COLO668 (cell line): ENCODE data around the gene IMPA2.
A peak's percentile ranks its signal among the peaks of the same experiment; 100 is the strongest.
"Not testable (repeated sequence)": the region's sequence is repeated elsewhere in the genome, so short reads cannot be mapped to it uniquely, and the experiment has no call there.

Source experiments
- DNase-seq: peaks from one replicate; lab custom pipeline; 2025; ENCODE audit not compliant: unreplicated experiment; lab: John Stamatoyannopoulos, UW

Gene IMPA2

DNA sequence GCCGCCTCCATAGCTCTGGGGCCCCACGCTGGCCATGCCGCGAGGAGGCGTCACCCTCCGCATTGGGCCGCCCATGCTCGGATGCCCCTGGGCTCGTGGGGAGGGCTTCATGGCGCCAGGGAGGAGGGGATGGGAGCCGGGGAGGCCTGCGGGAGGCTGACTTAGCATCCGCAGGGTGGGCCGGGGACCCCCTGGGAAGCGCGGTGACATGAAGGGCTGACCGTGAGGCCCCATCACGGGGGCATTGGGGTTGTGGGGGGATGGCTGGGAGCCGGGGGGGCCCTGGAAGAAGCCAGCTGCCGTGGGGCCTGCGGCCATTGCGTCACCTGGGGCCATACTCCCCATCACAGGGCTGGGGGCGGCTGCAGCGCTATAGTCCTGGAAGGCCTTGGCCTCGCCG lies 86.4 kb downstream of the IMPA2 start:
- DNase-seq = no peak

- not testable (repeated sequence) for DNase-seq
These were observed 87.1 kb downstream of the IMPA2 start for GRCh38 chr18:12068316-12068949.

GRCh38 chr18:12068950-12069320 lies 87.6 kb downstream of the IMPA2 start:
- DNase-seq = no peak

DNA sequence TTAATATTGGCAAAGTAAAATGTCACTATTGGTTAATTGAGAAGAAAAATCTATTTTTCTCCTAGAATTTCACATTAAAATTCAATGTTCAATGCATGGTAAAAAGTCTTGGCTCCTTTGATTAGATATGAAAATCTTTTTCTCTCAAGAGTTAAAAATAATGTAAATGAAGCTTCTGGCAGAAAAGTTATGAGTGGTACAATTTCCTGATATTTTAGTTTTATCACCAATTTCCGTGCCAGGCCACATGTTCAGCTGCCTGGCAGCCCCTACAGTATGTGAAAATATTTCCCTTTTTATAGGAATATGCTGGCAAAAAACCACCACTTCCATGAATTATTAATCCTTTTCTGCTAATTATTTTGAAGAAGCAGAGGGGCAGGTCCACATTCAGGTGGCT lies 89.8 kb downstream of the IMPA2 start:
- not testable (repeated sequence) for DNase-seq

DNA sequence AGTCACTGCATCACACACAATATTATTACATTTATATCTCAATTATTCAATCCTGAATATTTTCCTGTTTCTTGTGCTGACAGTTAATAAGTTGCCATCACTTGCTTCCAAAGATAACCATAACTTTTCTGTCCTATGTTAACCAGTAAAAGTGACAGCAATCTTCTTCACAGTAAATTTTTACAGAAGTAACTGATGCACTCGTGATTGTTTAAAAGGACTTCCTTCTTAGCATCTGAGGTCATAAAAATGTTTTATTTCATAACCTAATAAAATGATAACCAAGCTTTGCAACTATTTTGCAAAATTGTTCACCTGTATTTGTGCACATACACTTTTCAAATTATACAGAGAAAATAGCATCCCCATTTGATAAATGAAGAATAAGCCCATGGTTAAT lies 91.7 kb downstream of the IMPA2 start:
- no peak for DNase-seq

DNA sequence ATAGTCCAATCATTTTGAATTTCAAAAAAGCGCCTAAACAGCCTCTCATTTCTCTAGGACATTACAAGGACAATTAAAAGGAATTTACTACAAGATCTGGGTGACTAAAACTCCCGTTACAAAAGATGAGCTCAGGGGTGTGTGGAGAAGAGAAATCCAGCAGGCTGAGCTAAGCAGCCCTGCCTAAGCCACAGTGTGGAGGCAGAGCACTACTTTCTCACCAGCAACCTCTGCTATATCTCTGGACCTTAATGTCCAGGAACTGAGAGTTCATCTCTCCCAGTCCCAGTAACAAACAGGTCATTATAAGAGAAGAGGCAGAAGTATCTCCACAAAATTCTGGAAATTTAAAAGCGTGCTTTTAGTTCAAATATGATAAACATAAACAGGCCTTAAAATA lies 93.4 kb downstream of the IMPA2 start:
- no peak for DNase-seq

- DNase-seq = peak; percentile 79
These were observed 95.3 kb downstream of the IMPA2 start for GRCh38 chr18:12076424-12077140.

DNA sequence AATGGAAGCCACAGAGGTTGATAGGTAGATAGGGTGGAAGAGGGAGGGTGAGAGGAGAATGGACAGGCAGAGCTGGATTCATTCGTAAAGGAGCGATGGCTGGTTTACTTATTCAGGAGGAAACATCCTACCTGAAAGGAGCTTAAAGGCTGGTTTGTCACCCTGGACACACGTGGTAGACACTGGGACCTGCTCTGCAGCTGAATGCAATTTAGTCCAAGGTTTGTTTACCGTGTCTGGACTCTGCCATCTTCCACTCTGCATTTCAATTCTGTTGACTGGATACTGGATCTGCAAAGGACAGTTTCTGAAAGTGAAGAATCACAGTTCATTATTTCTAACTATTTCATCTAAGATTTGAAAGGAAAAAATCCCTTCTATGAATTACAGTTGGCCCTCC lies 96.7 kb downstream of the IMPA2 start:
- DNase-seq = not testable (repeated sequence)

- no peak for DNase-seq
These were observed 98.4 kb downstream of the IMPA2 start for GRCh38 chr18:12079491-12080237.
